NCI-H2107 treated with DMSO at 0.1 percent for 48 hours (cell line): ENCODE results near the gene ARID4B.

Source experiments
- DNase-seq: peaks from one replicate; lab custom pipeline; 2025; ENCODE audit not compliant: unreplicated experiment; lab: John Stamatoyannopoulos, UW

The ARID4B gene

DNA sequence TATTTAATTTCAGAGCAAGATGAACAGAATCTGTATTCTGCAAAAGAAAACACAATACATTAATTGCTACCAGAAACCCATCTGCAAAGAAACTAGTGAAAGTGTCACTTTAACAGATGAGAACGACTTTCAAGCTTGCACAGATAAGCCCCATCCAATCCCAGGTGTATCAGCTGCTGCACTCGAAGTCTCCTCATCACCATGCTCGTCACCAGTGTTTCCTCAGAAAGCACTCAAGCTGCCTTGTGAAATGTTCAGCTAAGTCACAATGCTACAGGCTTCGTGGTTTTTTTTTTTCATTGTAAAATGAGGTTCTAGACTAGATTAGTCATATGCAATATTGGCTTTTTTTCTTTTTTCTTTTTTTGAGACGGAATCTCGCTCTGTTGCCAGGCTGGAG, 196.0 kb downstream of the ARID4B start:
- no peak for DNase-seq

DNA sequence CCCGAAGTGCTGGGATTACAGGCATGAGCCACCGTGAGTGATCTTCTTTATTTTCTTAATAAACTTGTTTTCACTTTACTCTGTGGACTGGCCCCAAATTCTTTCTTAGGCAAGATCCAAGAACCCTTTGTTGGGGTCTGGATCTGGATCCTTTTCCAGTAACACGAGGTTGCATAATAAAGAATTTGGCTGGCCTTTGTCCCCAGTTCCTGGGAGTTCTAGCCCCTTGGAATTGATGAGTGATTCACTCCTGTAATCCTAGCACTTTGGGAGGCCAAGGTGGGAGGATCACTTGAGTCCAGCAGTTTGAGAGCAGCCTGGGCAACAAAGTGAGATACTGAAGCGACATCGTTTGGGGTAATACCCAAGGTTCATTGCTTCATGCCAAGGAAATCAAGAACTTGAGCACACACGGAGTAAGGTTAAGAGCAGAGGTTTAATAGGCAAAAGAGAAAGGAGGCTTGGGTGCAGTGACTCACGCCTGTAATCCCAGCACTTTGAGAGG, 197.2 kb downstream of the ARID4B start:
- DNase-seq, result no peak

DNA sequence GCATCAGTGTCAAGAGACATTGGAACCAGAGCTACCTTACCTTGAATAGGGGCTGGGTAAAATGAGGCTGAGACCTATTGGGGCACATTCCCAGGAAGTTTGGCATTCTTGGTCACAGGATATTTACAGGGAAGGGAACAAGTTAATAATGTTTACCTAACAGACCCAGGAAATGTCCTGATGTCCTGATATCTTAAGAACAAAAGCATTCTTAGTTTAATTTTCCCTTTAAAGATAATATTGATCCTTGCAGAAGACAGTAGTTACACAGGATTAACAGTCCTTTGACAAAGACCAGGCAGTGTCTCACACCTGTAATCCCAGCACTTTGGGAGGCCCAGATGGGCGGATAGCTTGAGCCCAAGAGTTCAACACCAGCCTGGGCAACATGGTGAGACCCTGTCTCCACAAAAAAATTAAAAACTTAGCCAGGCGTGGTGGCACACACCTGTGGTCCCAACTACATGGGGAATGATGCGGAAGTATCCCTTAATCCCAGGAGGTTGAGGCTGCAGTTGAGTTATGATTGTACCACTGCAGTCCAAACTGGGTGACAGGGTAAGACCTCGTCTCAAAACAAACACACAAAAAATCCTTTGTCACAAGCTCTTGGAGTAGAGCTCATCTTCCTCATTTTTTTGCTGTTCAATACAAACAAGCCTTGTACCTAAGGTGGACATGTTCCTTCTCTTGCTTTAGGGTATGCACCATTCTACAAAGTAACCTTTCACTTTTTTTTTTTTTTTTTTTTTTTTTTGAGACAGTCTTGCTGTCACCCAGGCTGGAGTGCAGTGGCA, 198.0 kb downstream of the ARID4B start:
- no peak for DNase-seq

GRCh38 chr1:235128456-235129328, 199.3 kb downstream of the ARID4B start, which contains the start of gene TOMM20:
TSS of gene TOMM20 (minus strand) at chr1:235128837. CDS start at chr1:235128715, 122 bp downstream.
- DNase-seq, result peak; percentile 98

DNA sequence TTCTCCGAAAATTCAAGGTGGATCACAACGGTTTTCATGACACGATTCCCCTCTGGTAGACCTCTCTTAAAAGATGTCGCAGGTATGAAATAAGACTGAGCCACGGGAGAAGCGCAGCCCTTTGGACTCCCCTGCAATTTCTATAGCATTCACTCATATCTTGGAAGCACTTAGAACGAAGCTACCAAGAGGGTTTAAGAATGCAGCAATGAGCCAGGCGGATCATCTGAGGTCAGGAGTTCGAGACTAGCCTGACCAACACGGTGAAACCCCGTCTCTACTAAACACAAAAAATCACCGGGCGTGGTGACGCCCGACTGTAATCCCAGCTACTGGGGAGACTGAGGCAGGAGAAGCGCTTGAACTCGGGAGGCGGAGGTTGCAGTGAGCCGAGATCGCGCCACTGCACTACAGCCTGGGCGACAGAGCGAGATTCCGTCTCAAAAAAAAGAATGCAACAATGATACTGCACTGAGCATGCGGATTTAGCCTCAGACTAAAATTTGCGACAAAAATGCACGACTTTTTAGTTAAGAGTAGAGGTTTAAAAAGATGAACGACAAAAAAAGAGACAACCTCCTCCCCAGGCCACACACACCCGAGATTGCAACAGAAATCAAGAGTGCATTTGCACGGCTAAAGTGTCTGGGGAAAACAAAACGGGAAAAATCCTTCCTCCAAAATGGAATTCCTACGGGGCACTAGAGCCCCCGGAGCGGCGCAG, 200.1 kb downstream of the ARID4B start:
- DNase-seq, result no peak

GRCh38 chr1:235127203-235127602, 200.8 kb downstream of the ARID4B start:
- no peak for DNase-seq

GRCh38 chr1:235124665-235125064, 203.3 kb downstream of the ARID4B start:
- no peak for DNase-seq

- no peak for DNase-seq
Observed at GRCh38 chr1:235124111-235124510, 203.9 kb downstream of the ARID4B start.

DNA sequence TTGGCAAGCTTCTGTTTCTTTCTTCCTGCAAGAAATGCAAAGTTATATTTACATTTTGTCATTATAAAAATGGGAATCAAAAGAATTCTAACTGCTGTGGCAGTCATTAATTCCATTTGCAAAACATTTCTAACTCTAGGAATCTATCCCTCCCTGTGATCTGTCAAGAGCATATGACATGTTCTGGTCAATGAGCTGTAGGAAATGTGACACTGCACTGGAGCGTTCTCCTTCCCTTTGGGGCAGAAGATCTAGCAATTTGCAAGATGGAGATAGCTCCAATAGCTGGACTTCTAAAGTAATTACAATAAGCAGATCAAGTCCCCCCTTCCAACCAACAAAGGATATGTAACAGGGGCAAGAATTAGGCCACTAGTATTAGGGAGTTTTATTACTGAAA, 205.6 kb downstream of the ARID4B start:
- no peak for DNase-seq
